K562 (cell line): ENCODE data around the gene CHAD. TPM values are rescaled to one million over a fixed set of nuclear protein-coding genes. Genes with fewer than 3 reads are reported as not detected.
A peak's percentile ranks its signal among the peaks of the same experiment; 100 is the strongest.

Experiments used
- ARID1B ChIP-seq: fragments of 450-650 bp; IDR thresholded peaks from 2 replicates; pipeline ENCODE4 v1.6.1; 2016; ENCODE audit warnings: antibody characterized with exemption, mild to moderate bottlenecking, inconsistent platforms
- C11orf30 ChIP-seq: fragments of 450-650 bp; IDR thresholded peaks from 2 replicates; pipeline ENCODE4 v1.6.1; 2016; ENCODE audit warnings: low read depth, mild to moderate bottlenecking
- CCNT2 ChIP-seq: IDR thresholded peaks from 2 replicates; pipeline ENCODE4 v1.6.1; 2011; ENCODE audit warnings: borderline replicate concordance, low read depth, mild to moderate bottlenecking, moderate library complexity, mixed read lengths, low read length; ENCODE audit not compliant: insufficient read length; ENCODE audit errors: extremely low read depth
- CEBPB ChIP-seq: fragments of 450-650 bp; IDR thresholded peaks from 2 replicates; pipeline ENCODE4 v1.6.1; 2016; ENCODE audit warnings: missing genetic modification characterization, missing compliant biosample characterization
- E2F8 ChIP-seq: fragments of 450-650 bp; IDR thresholded peaks from 2 replicates; pipeline ENCODE4 v1.7.1; 2018; ENCODE audit warnings: mild to moderate bottlenecking, low read depth; ENCODE audit not compliant: partially characterized antibody
- FOXA1 ChIP-seq: fragments of 450-650 bp; IDR thresholded peaks from 2 replicates; pipeline ENCODE4 v1.6.1; 2016; ENCODE audit warnings: mild to moderate bottlenecking, borderline replicate concordance
- LEF1 ChIP-seq: fragments of 450-650 bp; IDR thresholded peaks from 2 replicates; pipeline ENCODE4 v1.6.1; 2016; ENCODE audit warnings: mild to moderate bottlenecking
- MAZ ChIP-seq, 2 experiments: fragments of 450-650 bp in 1 of 2; sonication (generic) in 1 of 2; formaldehyde crosslinking; IDR thresholded peaks in 1 of 2; conservative IDR thresholded peaks in 1 of 2; 2 replicates each; pipeline versions ENCODE4 v1.4.0 to v1.5.0; 2020; ENCODE audit warnings: mild to moderate bottlenecking in 1 of 2, missing genetic modification reagents in 1 of 2
- MCM7 ChIP-seq, 2 experiments: fragments of 450-650 bp; IDR thresholded peaks; 2 replicates each; pipeline ENCODE4 v1.6.1; 2016 to 2018
- PTBP1 ChIP-seq: fragments of 200-400 bp; formaldehyde crosslinking; IDR thresholded peaks from 2 replicates; pipeline ENCODE4 v1.6.1; 2017; ENCODE audit warnings: low read depth, low read length
- SMAD2 ChIP-seq: fragments of 150-350 bp; IDR thresholded peaks from 2 replicates; pipeline ENCODE4 v1.6.1; 2014; ENCODE audit warnings: low read depth, mild to moderate bottlenecking, low read length
- SRSF7 ChIP-seq: fragments of 200-400 bp; formaldehyde crosslinking; optimal IDR thresholded peaks from 2 replicates; pipeline ENCODE3; 2017; ENCODE audit warnings: mild to moderate bottlenecking, low read depth, low read length
- STAT5A ChIP-seq: IDR thresholded peaks from 2 replicates; pipeline ENCODE4 v1.6.1; 2012; ENCODE audit warnings: low read length, inconsistent platforms, borderline replicate concordance
- TBL1XR1 ChIP-seq, 2 experiments: IDR thresholded peaks; 2 replicates each; pipeline ENCODE4 v1.6.1; 2012; ENCODE audit warnings: improper control_type of control experiment in 2 of 2, low read length in 2 of 2, mild to moderate bottlenecking in 1 of 2
- THRAP3 ChIP-seq: fragments of 450-650 bp; IDR thresholded peaks from 2 replicates; pipeline ENCODE4 v1.6.1; 2016; ENCODE audit warnings: mild to moderate bottlenecking, inconsistent platforms, borderline replicate concordance
- YY1 ChIP-seq, 3 experiments: IDR thresholded peaks; 2 replicates each; pipeline ENCODE4 v1.6.1; 2011; ENCODE audit warnings: low read length in 2 of 3, mild to moderate bottlenecking in 2 of 3, moderate library complexity in 2 of 3, borderline replicate concordance in 1 of 3, control low read depth in 1 of 3, low read depth in 1 of 3; ENCODE audit not compliant: insufficient read depth in 3 of 3, insufficient replicate concordance in 2 of 3, control insufficient read depth in 1 of 3, insufficient read length in 1 of 3; ENCODE audit errors: extremely low read depth in 1 of 3
- ZFP30 ChIP-seq: fragments of 250-450 bp; sonication (Bioruptor Pico); IDR thresholded peaks from 2 replicates; pipeline ENCODE4 v1.8.0; 2022; ENCODE audit warnings: moderate library complexity, mild to moderate bottlenecking, inconsistent platforms, borderline replicate concordance
- polyA plus RNA-seq, 8 experiments: library from polyadenylated mRNA; depleted of rRNA in 4 of 8; stranded (reverse) in 5 of 8; unstranded in 3 of 8; fragments of >200 nt; fragmentation: Nextera tagmentation in 2 of 8; fragmentation: Illumina TruSeq in 1 of 8; extraction: Ambion mirVana in 2 of 8; extraction: Trizol in 1 of 8; gene quantifications; 2 replicates each; pipeline versions ENCODE4 v1.2.1 to v1.2.3, GENCODE V29; 2011 to 2014; ENCODE audit warnings: inconsistent platforms in 1 of 8, missing spikeins in 1 of 8
- total RNA-seq, 7 experiments: library from RNA; depleted of rRNA in 6 of 7; stranded (reverse); fragments of >200 nt in 6 of 7; fragmentation: Illumina TruSeq in 2 of 7; extraction: Trizol in 2 of 7; gene quantifications; 2 replicates each; pipeline versions ENCODE4 v1.2.1 to v1.2.3, GENCODE V29; 2011 to 2021; ENCODE audit warnings: low replicate concordance in 1 of 7
- TF ChIP-seq, protein P1 (sequence below): conservative IDR thresholded peaks from 2 replicates; pipeline ENCODE4 v1.6.1; 2011; ENCODE audit warnings: low read depth, mild to moderate bottlenecking, low read length; ENCODE audit not compliant: control insufficient read depth
- TF ChIP-seq, protein P2 (sequence below): fragments of 450-650 bp; IDR thresholded peaks from 2 replicates; pipeline ENCODE4 v1.6.1; 2016; ENCODE audit warnings: missing biosample characterization, missing genetic modification characterization
- TF ChIP-seq, protein P3 (sequence below): fragments of 250-450 bp; sonication (Bioruptor Pico); IDR thresholded peaks from 2 replicates; pipeline ENCODE4 v1.8.0; 2022; ENCODE audit warnings: moderate library complexity, mild to moderate bottlenecking, inconsistent platforms

Gene CHAD
- total and polyA plus RNA-seq, 9 of the 15 experiments (the other 6 are each of a cell fraction or from before 2014, with no cell fraction given) = not detected

- TF ChIP-seq CEBPB (tag) (no peak), C11orf30 (no peak), E2F8 (no peak), ARID1B (peak; percentile 19; the same call in 1 of the 2 replicates), ZFP30 (no peak), FOXA1 (no peak), TBL1XR1 (IDR thresholded peaks at IDR 0.05; ENCODE audit: low read length in 2 of 2) (no peak), MCM7 (IDR thresholded peaks at IDR 0.05) (no peak), STAT5A (no peak), PTBP1 (no peak), MAZ (CRISPR knock-in tag; conservative IDR thresholded peaks at IDR 0.05 in 1 of 2, IDR thresholded peaks at IDR 0.05 in 1 of 2) (peak in 1 of 2 experiments; percentile 70; a peak in 2 of 4 replicates), SMAD2 (no peak), LEF1 (no peak), SRSF7 (no peak), THRAP3 (no peak), CCNT2 (no peak), YY1 (IDR thresholded peaks at IDR 0.05; ENCODE audit: borderline replicate concordance in 1 of 3, control insufficient read depth in 1 of 3, extremely low read depth in 1 of 3, insufficient read depth in 3 of 3, insufficient read length in 1 of 3, insufficient replicate concordance in 2 of 3, low read depth in 1 of 3, low read length in 2 of 3) (no peak)
- TF ChIP-seq, protein P1, sequence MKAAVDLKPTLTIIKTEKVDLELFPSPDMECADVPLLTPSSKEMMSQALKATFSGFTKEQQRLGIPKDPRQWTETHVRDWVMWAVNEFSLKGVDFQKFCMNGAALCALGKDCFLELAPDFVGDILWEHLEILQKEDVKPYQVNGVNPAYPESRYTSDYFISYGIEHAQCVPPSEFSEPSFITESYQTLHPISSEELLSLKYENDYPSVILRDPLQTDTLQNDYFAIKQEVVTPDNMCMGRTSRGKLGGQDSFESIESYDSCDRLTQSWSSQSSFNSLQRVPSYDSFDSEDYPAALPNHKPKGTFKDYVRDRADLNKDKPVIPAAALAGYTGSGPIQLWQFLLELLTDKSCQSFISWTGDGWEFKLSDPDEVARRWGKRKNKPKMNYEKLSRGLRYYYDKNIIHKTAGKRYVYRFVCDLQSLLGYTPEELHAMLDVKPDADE = no peak
- TF ChIP-seq, protein P2, sequence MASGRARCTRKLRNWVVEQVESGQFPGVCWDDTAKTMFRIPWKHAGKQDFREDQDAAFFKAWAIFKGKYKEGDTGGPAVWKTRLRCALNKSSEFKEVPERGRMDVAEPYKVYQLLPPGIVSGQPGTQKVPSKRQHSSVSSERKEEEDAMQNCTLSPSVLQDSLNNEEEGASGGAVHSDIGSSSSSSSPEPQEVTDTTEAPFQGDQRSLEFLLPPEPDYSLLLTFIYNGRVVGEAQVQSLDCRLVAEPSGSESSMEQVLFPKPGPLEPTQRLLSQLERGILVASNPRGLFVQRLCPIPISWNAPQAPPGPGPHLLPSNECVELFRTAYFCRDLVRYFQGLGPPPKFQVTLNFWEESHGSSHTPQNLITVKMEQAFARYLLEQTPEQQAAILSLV (tag) = no peak
- TF ChIP-seq, protein P3, sequence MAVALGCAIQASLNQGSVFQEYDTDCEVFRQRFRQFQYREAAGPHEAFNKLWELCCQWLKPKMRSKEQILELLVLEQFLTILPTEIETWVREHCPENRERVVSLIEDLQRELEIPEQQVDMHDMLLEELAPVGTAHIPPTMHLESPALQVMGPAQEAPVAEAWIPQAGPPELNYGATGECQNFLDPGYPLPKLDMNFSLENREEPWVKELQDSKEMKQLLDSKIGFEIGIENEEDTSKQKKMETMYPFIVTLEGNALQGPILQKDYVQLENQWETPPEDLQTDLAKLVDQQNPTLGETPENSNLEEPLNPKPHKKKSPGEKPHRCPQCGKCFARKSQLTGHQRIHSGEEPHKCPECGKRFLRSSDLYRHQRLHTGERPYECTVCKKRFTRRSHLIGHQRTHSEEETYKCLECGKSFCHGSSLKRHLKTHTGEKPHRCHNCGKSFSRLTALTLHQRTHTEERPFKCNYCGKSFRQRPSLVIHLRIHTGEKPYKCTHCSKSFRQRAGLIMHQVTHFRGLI (CRISPR knock-in tag) = no peak
These were observed 13.8 kb upstream of the CHAD start (continued) for GRCh38 chr17:50482516-50482915.
